OCI-LY3 (cell line): Measurements from ENCODE around the gene SH3BP2.

Experiments used
- H2AFZ ChIP-seq: fragments of 200-600, 300-600 bp; shearing (Covaris generic); 2 replicates; pipeline ENCODE4 v1.6.0; 2014; ENCODE audit warnings: antibody characterized with exemption, low read depth, low read length
- H3K27ac ChIP-seq: fragments of 200-600, 300-600 bp; sonication (generic); 2 replicates; pipeline ENCODE4 v1.5.1; 2014; ENCODE audit warnings: mild to moderate bottlenecking, low read length, moderate library complexity, mixed read lengths
- H3K27me3 ChIP-seq: fragments of 200-600, 300-600 bp; sonication (generic); 2 replicates; pipeline ENCODE4 v1.6.1; 2014; ENCODE audit warnings: low read depth, low read length, mixed read lengths
- H3K36me3 ChIP-seq: fragments of 200-600, 300-600 bp; sonication (generic); replicated peaks from 2 replicates; pipeline ENCODE3; 2014; ENCODE audit warnings: low read depth, low read length, mixed read lengths
- H3K4me1 ChIP-seq: fragments of 300-600, 200-600 bp; sonication (generic); 2 replicates; pipeline ENCODE4 v1.6.1; 2014; ENCODE audit warnings: low read length, mixed read lengths
- H3K4me2 ChIP-seq: fragments of 200-600, 300-600 bp; sonication (generic); 2 replicates; pipeline ENCODE4 v1.6.1; 2014; ENCODE audit warnings: low read length, mixed read lengths
- H3K4me3 ChIP-seq: fragments of 300-600, 200-600 bp; sonication (generic); 2 replicates; pipeline ENCODE4 v1.5.1; 2014; ENCODE audit warnings: antibody characterized with exemption, mild to moderate bottlenecking, low read length, moderate library complexity
- H3K79me2 ChIP-seq: fragments of 300-600, 200-600 bp; shearing (Covaris generic); 2 replicates; pipeline ENCODE4 v1.6.1; 2014; ENCODE audit warnings: mild to moderate bottlenecking, low read length, mixed read lengths
- H3K9ac ChIP-seq: fragments of 300-600, 200-600 bp; shearing (Covaris generic); 2 replicates; pipeline ENCODE4 v1.6.0; 2014; ENCODE audit warnings: mild to moderate bottlenecking, low read length, moderate library complexity
- H3K9me3 ChIP-seq: fragments of 200-600, 300-600 bp; shearing (Covaris generic); 2 replicates; pipeline ENCODE4 v1.6.1; 2014; ENCODE audit warnings: low read length, mixed read lengths; ENCODE audit not compliant: insufficient read depth
- H4K20me1 ChIP-seq: fragments of 200-600, 300-600 bp; sonication (generic); 2 replicates; pipeline ENCODE4 v1.6.1; 2016; ENCODE audit warnings: low read length, mixed read lengths; ENCODE audit not compliant: insufficient read depth
- CTCF ChIP-seq: fragments of 200-600, 300-600 bp; sonication (generic); IDR thresholded peaks from 2 replicates; pipeline ENCODE4 v1.5.1; 2014; ENCODE audit warnings: antibody characterized with exemption, low read length, low read depth
- EZH2phosphoT487 ChIP-seq: fragments of 200-600 bp; shearing (Covaris generic); IDR thresholded peaks from 2 replicates; pipeline ENCODE4 v1.6.1; 2018; ENCODE audit warnings: antibody characterized with exemption, mixed run types, low read depth

Gene SH3BP2

GRCh38 chr4:2804973-2805501 lies 12.2 kb downstream of the SH3BP2 start:
- TF ChIP-seq CTCF: no peak
- no peak for TF ChIP-seq EZH2phosphoT487
- no peak overlapping the region for H3K9ac ChIP-seq
- H3K27me3 ChIP-seq: no peaks in the 10 kb centered on the region
- peaks cover 35% of the 10 kb centered on the region for H3K4me1 ChIP-seq
- no peaks in the 10 kb centered on the region for H3K79me2 ChIP-seq
- no peaks in the 10 kb centered on the region for H4K20me1 ChIP-seq
- H3K4me2 ChIP-seq: no peak overlapping the region
- no peak overlapping the region for H2AFZ ChIP-seq
- no peaks in the 10 kb centered on the region for H3K36me3 ChIP-seq
- no peaks in the 10 kb centered on the region for H3K9me3 ChIP-seq
- no peak overlapping the region for H3K4me3 ChIP-seq
- H3K27ac ChIP-seq: no peak overlapping the region

GRCh38 chr4:2805712-2806389 lies 13.0 kb downstream of the SH3BP2 start:
- H3K9ac ChIP-seq: peak overlapping the region; percentile 24; the same call in 1 of the 2 replicates
- no peak for TF ChIP-seq EZH2phosphoT487
- no peak for TF ChIP-seq CTCF
- no peaks in the 10 kb centered on the region for H3K9me3 ChIP-seq
- no peak overlapping the region for H3K4me2 ChIP-seq
- no peak overlapping the region for H2AFZ ChIP-seq
- peaks cover 27% of the 10 kb centered on the region for H3K4me1 ChIP-seq
- H3K79me2 ChIP-seq: no peaks in the 10 kb centered on the region
- no peaks in the 10 kb centered on the region for H4K20me1 ChIP-seq
- no peak overlapping the region for H3K27ac ChIP-seq
- no peak overlapping the region for H3K4me3 ChIP-seq
- H3K36me3 ChIP-seq: no peaks in the 10 kb centered on the region
- no peaks in the 10 kb centered on the region for H3K27me3 ChIP-seq

- no peak overlapping the region for H3K27ac ChIP-seq
- no peaks in the 10 kb centered on the region for H3K36me3 ChIP-seq
- peak overlapping the region; percentile 24; the same call in 1 of the 2 replicates for H3K9ac ChIP-seq
- H3K4me3 ChIP-seq: no peak overlapping the region
- H2AFZ ChIP-seq: no peak overlapping the region
- H3K79me2 ChIP-seq: peaks cover 3% of the 10 kb centered on the region; the same call in 1 of the 2 replicates
- H3K9me3 ChIP-seq: no peaks in the 10 kb centered on the region
- H3K27me3 ChIP-seq: no peaks in the 10 kb centered on the region
- no peaks in the 10 kb centered on the region for H4K20me1 ChIP-seq
- no peak overlapping the region for H3K4me2 ChIP-seq
- no peak for TF ChIP-seq EZH2phosphoT487
- TF ChIP-seq CTCF: no peak
- peaks cover 25% of the 10 kb centered on the region for H3K4me1 ChIP-seq
Observed at GRCh38 chr4:2806390-2807355, 13.8 kb downstream of the SH3BP2 start.

- H3K9ac ChIP-seq: no peak overlapping the region
- H2AFZ ChIP-seq: no peak overlapping the region
- H3K79me2 ChIP-seq: peaks cover 11% of the 10 kb centered on the region
- H3K36me3 ChIP-seq: no peaks in the 10 kb centered on the region
- H4K20me1 ChIP-seq: no peaks in the 10 kb centered on the region
- H3K27ac ChIP-seq: no peak overlapping the region
- no peak overlapping the region for H3K4me3 ChIP-seq
- H3K27me3 ChIP-seq: no peaks in the 10 kb centered on the region
- no peak overlapping the region for H3K4me2 ChIP-seq
- H3K4me1 ChIP-seq: peaks cover 24% of the 10 kb centered on the region
- no peaks in the 10 kb centered on the region for H3K9me3 ChIP-seq
- TF ChIP-seq CTCF: no peak
- TF ChIP-seq EZH2phosphoT487: no peak
Observed at GRCh38 chr4:2807571-2807970, 14.7 kb downstream of the SH3BP2 start.
